ENCODE measurements around the gene KRTAP12-3. TPM values are rescaled to one million over a fixed set of nuclear protein-coding genes. Genes with fewer than 3 reads are reported as not detected.

KRTAP12-3 gene
- polyA plus RNA-seq, 3 donors: not detected

GRCh38 chr21:44647222-44647552 lies 10.5 kb upstream of the KRTAP12-3 start:
- Histone ChIP-seq H4K20me1 (ENCODE audit: insufficient read depth, low read length) (no peaks in the 10 kb centered on the region), H3K4me2 (replicated peaks; ENCODE audit: extremely low read depth, low read length, poor library complexity, severe bottlenecking) (no peak overlapping the region), H3K27ac (ENCODE audit: low read depth in 1 of 2, low read length in 2 of 2) (no peak overlapping the region), H3K4me1 (ENCODE audit: control insufficient read depth in 1 of 2, insufficient read depth in 2 of 2, low read length in 2 of 2) (no peaks in the 10 kb centered on the region), H3K79me2 (ENCODE audit: insufficient read depth, low read length) (no peaks in the 10 kb centered on the region), H3K36me3 (replicated peaks in 1 of 2; ENCODE audit: control insufficient read depth in 1 of 2, insufficient read depth in 2 of 2, low read length in 2 of 2) (no peaks in the 10 kb centered on the region), H3K27me3 (ENCODE audit: control insufficient read depth in 2 of 2, insufficient read depth in 2 of 2, low read length in 2 of 2) (no peaks in the 10 kb centered on the region), H2AFZ (ENCODE audit: insufficient read depth, low read depth, low read length, poor library complexity, severe bottlenecking) (no peak overlapping the region), H3K9me3 (replicated peaks in 1 of 2; ENCODE audit: control insufficient read depth in 1 of 2, insufficient read depth in 1 of 2, low read length in 2 of 2) (peaks cover 12 to 26% of the 10 kb centered on the region in 2 donors), H3K9ac (ENCODE audit: insufficient read depth, low read length, poor library complexity, severe bottlenecking) (no peak overlapping the region), H3K4me3 (replicated peaks in 1 of 3; ENCODE audit: low read depth in 2 of 3, low read length in 3 of 3) (no peak overlapping the region)
- Mint-ChIP-seq H3K27ac (no peak overlapping the region), H3K9me3 (peaks cover 17 to 38% (median 27%) of the 10 kb centered on the region in 7 donors), H3K4me3 (no peak overlapping the region), H3K27me3 (ENCODE audit: low read depth in 3 of 3) (peaks cover 2 to 8% (median 6%) of the 10 kb centered on the region in 3 donors), H3K36me3 (no peaks in the 10 kb centered on the region), H3K4me1 (no peaks in the 10 kb centered on the region)
- no peak for DNase-seq
- intact Hi-C loops (cut with micrococcal nuclease): no loop called here
- TF ChIP-seq CTCF (IDR thresholded peaks at IDR 0.05): no peak
- 63% methylated on average over 6 of the region's 8 CpGs for WGBS (ENCODE audit: insufficient coverage)

GRCh38 chr21:44648557-44649311 lies 9.0 kb upstream of the KRTAP12-3 start:
- Histone ChIP-seq H3K27me3 (ENCODE audit: control insufficient read depth in 2 of 2, insufficient read depth in 2 of 2, low read length in 2 of 2) (no peaks in the 10 kb centered on the region), H4K20me1 (ENCODE audit: insufficient read depth, low read length) (no peaks in the 10 kb centered on the region), H3K4me1 (ENCODE audit: control insufficient read depth in 1 of 2, insufficient read depth in 2 of 2, low read length in 2 of 2) (no peaks in the 10 kb centered on the region), H3K4me2 (replicated peaks; ENCODE audit: extremely low read depth, low read length, poor library complexity, severe bottlenecking) (no peak overlapping the region), H2AFZ (ENCODE audit: insufficient read depth, low read depth, low read length, poor library complexity, severe bottlenecking) (no peak overlapping the region), H3K9ac (ENCODE audit: insufficient read depth, low read length, poor library complexity, severe bottlenecking) (no peak overlapping the region), H3K36me3 (replicated peaks in 1 of 2; ENCODE audit: control insufficient read depth in 1 of 2, insufficient read depth in 2 of 2, low read length in 2 of 2) (no peaks in the 10 kb centered on the region), H3K9me3 (replicated peaks in 1 of 2; ENCODE audit: control insufficient read depth in 1 of 2, insufficient read depth in 1 of 2, low read length in 2 of 2) (peaks cover 12 to 18% of the 10 kb centered on the region in 2 donors), H3K4me3 (replicated peaks in 1 of 3; ENCODE audit: low read depth in 2 of 3, low read length in 3 of 3) (no peak overlapping the region), H3K79me2 (ENCODE audit: insufficient read depth, low read length) (no peaks in the 10 kb centered on the region), H3K27ac (ENCODE audit: low read depth in 1 of 2, low read length in 2 of 2) (no peak overlapping the region)
- Mint-ChIP-seq H3K4me3 (no peak overlapping the region), H3K36me3 (no peaks in the 10 kb centered on the region), H3K27me3 (ENCODE audit: low read depth in 3 of 3) (peaks cover 2 to 13% (median 6%) of the 10 kb centered on the region in 3 donors), H3K27ac (no peak overlapping the region), H3K9me3 (peaks cover 15 to 36% (median 31%) of the 10 kb centered on the region in 7 donors), H3K4me1 (no peaks in the 10 kb centered on the region)
- intact Hi-C loops (cut with micrococcal nuclease): no loop called here
- no peak for DNase-seq
- no peak for TF ChIP-seq CTCF (IDR thresholded peaks at IDR 0.05)
- WGBS (ENCODE audit: insufficient coverage): 76% methylated on average over 27 of the region's 33 CpGs
